DMS114 treated with DMSO at 0.1 percent for 48 hours (cell line): ENCODE measurements around the gene CHDH.

Experiments used
- DNase-seq: peaks from one replicate; lab custom pipeline; 2025; ENCODE audit not compliant: unreplicated experiment; lab: John Stamatoyannopoulos, UW

Gene CHDH

GRCh38 chr3:53856964-53857363 is 10.7 kb upstream of the CHDH start:
- no peak for DNase-seq

- no peak for DNase-seq
These were observed 4.7 kb upstream of the CHDH start for GRCh38 chr3:53850895-53851294.

GRCh38 chr3:53849916-53850315 is 3.7 kb upstream of the CHDH start:
- DNase-seq = no peak

- DNase-seq = no peak
These were observed 584 bp upstream of the CHDH start for GRCh38 chr3:53846851-53847155.

- DNase-seq = no peak
These were observed 412 bp downstream of the CHDH start for GRCh38 chr3:53845881-53846133.

GRCh38 chr3:53845103-53845880 is 927 bp downstream of the CHDH start:
- DNase-seq = no peak

GRCh38 chr3:53844262-53845102 is 1.7 kb downstream of the CHDH start:
- no peak for DNase-seq

- no peak for DNase-seq
These were observed 2.7 kb downstream of the CHDH start for GRCh38 chr3:53843195-53844177.

GRCh38 chr3:53842436-53843194 is 3.6 kb downstream of the CHDH start:
- DNase-seq = no peak

- DNase-seq = no peak
These were observed 4.9 kb downstream of the CHDH start for GRCh38 chr3:53841296-53841695.

- DNase-seq = no peak
These were observed 8.9 kb downstream of the CHDH start for GRCh38 chr3:53837331-53837730.

GRCh38 chr3:53836084-53836872 is 9.9 kb downstream of the CHDH start:
- no peak for DNase-seq

- DNase-seq = no peak
These were observed 11.0 kb downstream of the CHDH start for GRCh38 chr3:53835257-53835656.

- DNase-seq = no peak
These were observed 11.7 kb downstream of the CHDH start for GRCh38 chr3:53834429-53835095.

GRCh38 chr3:53833700-53834099 is 12.5 kb downstream of the CHDH start:
- DNase-seq = no peak

- no peak for DNase-seq
These were observed 13.1 kb downstream of the CHDH start for GRCh38 chr3:53833053-53833645.

GRCh38 chr3:53830944-53831343 is 15.3 kb downstream of the CHDH start:
- DNase-seq = no peak

- DNase-seq = no peak
These were observed 16.6 kb downstream of the CHDH start for GRCh38 chr3:53829605-53830004.

GRCh38 chr3:53828581-53828980 is 17.6 kb downstream of the CHDH start:
- DNase-seq = no peak
